Fibroblast of skin of right biceps (primary cell): ENCODE measurements around the gene GLB1L3.
"Not testable (repeated sequence)": the region's sequence is repeated elsewhere in the genome, so short reads cannot be mapped to it uniquely, and the experiment has no call there.

Experiments used
- DNase-seq: peaks from one replicate; pipeline ENCODE4 v3.0.0-alpha.2; 2013

The GLB1L3 gene

DNA sequence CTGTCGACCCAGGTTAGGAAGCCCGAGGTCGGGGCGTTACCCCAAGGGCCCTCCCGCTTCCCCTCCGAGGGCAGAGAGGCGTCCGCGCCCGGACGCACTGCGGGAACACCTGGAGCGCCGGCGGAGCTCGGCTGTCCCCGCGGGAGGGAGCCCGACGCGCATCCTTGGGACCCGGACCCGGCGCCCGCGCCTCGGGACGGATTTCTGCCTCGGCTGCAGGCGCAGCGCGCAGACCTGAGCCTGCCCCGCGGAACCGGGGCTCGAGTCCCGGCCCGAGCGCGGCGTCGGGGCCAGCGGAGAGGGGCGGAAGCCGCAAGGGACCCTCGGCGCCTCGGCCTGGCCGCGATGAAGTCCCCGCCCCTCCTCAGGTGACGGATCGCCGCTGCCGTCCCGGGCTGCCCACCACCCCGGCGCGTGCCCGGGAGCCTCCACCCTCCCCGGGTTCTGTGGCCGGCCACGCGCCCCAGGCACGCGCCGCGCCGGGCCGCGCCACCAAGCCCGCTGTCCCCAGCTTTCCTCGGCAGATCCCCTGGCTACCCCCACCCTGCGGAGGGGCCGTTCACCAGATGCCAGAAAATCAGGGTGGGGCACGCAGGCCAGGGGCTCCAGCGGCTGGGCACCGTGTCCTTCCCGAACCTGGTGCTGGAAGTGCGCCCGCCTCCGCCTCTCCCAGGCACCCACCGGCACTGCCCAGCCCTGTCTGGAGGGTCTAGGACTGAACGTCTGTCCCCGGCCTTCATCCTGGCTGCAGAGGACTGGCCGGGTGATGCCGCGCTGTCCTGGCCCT is 410 bp downstream of the GLB1L3 start:
- DNase-seq: no peak

DNA sequence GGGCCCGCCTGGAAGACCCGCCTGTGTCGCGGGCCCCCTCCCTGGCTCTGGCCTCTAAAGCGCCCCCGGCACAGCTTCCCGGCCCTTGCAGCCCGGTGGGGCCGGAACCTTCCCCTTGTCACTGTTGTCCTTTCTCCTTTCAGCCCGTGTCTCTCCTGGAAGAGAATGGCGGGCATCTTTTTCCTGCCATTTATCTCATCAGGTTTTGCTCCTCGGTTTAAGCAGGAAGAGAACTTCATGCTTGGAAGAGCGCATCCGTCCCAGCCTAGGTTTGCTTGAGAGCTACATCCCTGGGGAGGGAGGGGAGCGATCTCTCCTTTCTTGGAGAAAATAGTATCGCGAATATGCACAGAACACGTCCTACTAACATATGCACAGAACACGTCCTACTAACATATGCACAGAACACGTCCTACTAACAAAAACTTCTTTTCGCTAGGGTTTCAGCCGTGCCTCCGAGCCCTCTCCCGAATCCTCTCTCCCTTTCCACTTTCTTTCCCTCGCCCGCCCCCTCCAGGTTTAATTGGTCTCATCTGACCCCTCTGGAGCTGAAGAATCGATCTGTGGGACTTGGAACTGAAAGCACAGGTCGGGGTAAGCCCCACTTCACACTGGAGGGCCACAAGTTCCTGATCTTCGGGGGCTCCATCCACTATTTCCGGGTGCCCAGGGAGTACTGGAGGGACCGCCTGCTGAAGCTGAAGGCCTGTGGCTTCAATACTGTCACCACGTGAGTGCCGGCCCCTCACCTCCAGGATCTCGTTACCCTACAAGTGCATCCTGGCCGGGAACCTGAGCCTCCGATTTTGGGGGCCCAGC is 1.2 kb downstream of the GLB1L3 start:
- DNase-seq: no peak

DNA sequence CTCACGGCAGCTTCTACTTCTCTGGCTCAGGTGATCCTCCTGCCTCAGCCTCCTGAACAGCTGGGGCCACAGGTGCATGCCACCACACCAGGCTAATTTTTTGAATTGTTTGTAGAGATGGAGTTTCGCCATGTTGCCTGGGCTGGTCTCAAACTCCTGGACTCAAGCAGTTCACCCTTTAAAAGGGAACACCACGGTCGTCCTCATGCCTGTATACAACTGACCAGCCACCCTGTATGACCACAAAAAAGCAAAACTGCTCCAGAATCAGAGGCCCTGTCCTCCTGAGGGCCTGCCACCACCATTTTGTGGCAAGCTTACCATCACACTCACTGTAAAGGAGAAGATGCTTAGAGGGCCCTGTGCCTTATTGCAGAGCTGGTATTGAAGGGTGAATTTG is 2.2 kb downstream of the GLB1L3 start:
- no peak for DNase-seq

DNA sequence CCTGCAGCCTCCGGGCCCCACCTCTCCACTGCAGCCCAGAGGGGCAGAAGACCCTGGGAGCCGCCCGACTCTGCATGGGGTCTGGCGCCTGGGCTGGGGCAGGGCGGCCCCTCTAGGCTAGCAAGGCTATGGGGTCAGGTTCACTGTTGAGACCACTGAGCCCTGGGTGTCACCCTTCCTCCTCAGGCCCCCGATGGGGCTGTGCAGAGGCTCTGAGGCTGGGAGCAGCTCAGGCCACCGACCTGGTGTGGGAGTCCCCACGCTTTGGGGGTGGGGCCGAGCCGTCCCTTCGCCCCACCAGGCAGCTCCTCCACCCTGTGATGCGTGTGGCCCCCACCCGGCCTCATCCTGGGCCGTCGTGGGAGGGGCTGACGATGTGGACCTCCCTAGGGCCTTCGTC is 5.5 kb downstream of the GLB1L3 start:
- DNase-seq: not testable (repeated sequence)

DNA sequence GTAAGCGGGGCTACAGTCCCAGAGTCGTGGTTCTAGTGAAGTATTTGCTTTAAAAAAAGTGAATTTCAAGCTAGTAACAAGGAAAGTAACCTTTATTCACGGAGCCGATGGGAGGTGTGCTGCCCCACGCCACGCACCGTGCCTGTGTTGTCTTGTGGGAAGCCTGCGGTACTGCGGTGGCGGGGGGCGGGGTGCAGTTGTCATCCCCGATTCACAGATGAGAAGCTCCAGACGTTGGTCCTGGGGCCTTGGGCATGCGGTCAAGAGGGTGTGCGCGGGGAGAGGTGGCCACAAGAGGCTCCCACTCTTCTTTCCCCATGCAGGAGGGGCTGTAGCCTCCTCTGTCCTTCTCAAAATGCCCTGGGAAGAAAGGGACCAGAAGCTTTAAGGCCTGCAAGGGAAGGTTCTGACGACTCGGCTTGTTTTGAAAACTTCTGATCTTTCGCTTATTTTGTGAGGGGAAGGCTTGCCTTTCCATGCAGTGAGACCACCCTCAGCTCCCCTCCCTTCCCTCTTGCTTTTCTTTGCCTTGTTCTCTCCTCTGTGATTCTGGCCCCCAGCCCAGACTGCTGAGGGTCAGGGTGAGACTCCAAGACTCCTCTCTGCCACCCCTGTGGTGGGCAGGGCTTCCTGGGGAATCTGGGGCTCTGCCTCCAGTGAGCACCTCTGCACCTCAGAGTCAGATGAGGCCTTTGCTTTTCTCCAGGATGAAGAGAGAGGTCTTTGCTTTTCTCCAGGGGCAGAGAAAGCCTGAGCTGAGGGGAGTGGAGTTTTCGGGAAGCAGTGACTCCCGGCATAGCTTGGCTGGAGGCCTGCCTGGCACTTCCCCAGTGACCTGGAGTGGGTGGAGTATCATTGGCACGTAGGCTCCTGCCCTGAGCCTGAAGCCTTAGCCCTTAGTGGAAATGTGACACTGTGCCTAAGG is 6.2 kb downstream of the GLB1L3 start:
- DNase-seq: no peak

DNA sequence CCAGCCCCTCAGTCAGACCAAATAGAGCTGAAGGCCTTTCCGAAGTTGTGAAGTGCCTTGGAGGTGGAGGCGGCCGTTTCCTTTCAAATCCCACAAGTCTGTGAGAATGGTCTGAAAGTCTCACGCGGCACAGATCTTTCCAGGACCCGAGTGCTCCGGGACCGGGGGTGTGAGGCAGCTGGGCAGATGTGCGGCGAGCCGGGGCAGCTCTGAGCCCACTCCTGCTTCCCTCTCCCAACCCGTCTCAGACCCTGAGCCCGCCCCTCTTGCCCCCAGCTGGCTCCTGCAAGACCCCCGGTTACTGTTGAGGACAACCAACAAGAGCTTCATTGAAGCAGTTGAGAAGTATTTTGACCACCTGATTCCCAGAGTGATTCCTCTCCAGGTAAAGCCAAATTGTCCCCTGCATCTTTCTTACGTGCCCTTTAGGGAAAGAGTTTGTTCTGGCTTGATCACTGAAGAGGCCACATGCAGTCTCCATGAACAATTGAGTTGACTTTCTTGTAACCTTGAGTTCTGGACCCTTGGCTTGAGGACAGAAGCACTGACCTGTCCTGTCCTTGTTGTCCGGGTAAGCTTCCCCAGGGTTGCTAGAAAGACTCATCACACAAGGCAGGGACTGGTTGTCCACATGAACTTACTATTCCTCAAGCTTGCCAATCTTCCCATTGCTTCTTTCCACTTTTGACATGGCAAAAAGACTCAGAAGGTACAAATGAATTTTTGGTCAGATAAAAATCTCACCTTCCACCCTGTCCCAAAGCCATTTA is 7.5 kb downstream of the GLB1L3 start:
- DNase-seq: no peak

DNA sequence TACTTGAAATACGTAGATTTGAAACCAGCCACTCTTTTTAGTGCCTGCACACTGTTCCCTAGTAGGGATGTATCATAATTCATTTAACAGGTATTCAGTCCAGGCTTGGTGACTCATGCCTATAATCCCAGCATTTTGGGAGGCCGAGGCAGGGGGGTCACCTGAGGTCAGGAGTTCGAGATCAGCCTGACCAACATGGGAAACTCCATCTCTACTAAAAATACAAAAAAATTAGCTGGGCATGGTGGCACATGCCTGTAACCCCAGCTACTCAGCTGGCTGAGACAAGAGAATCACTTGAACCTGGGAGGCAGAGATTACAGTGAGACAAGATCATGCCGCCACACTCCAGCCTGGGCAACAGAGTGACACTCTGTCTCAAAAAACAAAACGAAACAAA is 8.2 kb downstream of the GLB1L3 start:
- not testable (repeated sequence) for DNase-seq

DNA sequence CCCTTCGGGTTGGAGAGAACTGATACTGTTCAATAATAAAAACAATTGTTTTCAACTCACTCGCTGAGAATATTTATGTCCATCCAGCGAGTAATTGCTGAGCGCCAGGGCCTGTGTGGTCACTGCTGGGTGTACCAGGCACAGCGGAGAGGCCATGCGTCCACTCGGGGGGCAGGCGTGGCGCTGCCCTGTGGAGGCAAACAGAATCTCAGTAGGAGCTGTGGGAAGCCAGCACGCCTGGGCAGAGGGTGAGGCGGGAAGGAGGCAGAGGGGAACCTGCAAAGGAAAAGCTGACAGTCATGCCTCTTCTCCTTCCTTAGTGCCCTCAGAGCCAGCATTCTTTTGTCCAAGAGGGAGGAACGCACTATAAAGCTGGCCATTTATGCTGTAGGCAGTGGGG is 11.4 kb downstream of the GLB1L3 start:
- no peak for DNase-seq

DNA sequence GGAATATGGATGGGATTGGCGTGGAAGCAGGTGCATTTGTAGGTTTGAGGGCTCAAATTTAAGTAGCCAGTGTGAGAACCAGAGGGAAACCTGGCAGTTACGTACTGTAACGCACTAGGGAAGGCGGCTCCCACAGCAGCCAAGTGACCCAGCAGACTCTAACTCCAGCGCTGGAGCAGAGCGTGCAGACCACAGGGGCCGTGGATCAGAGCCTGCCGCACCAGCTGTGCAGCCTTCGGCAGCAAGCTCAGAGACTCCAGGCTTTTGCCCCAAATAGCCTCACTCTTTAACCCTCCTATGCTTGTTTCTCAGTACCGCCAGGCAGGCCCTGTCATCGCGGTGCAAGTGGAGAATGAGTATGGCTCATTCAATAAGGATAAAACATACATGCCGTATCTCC is 12.3 kb downstream of the GLB1L3 start:
- no peak for DNase-seq

DNA sequence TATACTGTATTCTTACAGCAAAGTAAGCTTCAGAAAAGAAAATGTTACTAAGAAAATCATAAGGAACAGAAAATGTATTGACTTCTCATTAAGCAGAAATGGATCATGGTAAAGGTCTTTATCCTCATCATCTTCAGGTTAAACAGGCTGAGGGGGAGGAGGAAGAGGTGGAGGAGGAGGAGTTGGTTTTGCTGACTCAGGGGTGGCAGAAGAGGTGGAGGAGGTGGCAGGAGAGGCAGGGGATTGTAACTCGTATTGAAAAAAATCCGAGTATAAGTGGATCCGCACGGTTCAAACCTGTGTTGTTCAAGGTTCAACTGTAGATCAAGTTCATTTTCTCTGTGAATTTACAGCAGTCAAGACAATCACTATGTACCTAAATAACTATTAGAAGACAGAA is 13.0 kb downstream of the GLB1L3 start:
- no peak for DNase-seq

DNA sequence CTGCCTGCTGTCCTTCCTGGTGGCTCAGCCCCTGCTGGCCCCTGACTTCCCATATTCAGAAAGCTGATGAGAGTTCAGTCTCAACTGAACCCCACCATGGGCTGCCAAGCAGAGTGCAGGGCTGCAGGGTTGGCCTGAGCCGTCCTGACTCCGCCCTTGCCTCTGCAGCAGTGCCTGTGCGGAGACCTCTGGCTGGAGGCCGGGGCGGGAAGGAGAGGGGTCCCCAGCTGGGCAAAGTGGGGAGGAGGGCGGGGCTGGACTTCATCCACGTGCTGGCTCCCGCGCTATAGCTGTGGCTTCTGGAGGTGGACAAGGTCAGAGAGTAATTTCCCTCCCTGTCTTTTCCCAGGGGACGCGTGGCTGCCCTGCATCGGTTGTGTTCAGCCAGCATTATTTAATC is 13.6 kb downstream of the GLB1L3 start:
- DNase-seq: no peak

DNA sequence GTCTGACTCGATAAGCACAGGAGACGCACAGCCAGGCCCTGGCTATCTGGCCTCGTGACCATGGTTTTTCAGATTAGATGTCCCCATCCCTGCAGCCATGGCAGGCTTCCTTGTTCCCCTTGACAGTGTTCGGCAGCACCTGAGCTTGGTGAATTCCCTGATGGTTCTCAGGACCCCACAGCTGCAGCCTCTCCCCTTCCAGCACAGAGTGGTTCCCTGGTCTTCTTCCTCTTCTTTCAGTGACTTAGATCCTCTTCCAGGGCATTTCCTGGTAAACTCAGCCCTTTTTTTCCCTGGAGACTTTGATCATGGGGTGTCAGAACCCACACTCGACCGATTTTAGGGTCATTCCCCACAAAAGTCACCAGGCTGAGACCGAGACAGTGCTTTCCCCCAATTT is 14.5 kb downstream of the GLB1L3 start:
- no peak for DNase-seq

DNA sequence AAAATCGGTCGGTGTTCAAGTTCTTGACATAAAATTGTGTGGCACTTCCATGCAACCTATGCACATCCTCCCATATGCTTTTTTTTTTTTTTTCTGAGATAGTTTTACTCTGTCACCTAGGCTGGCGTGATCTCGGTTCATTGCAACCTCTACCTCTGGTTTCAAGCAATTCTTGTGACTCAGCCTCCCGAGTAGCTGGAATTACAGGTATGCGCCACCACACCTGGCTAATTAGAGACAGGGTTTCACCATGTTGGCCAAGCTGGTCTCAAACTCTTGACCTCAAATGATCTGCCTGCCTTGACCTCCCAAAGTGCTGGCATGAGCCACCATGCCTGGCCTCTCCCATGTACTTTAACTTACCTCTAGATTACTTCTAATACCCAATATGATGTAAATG is 15.0 kb downstream of the GLB1L3 start:
- DNase-seq: no peak

DNA sequence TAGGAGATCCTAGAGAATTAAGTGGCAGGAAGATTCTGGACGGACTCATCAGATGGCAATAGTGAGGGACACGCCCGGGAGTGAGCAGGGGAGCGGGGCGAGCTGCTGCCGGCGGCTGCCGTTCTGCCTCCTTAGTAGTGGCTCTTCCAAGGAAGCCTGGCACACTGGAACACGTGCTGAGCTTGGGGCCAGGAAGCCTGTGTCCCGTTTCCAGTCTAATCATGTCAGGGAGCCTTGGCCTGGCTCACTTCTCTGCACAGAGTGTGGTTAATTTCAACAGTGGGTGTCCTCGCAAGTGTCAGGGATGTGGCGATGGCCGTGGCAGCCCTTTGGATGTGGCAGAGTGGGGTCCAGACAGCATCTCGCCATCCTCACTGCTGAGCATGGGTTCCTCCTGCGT is 16.5 kb downstream of the GLB1L3 start:
- DNase-seq: no peak

DNA sequence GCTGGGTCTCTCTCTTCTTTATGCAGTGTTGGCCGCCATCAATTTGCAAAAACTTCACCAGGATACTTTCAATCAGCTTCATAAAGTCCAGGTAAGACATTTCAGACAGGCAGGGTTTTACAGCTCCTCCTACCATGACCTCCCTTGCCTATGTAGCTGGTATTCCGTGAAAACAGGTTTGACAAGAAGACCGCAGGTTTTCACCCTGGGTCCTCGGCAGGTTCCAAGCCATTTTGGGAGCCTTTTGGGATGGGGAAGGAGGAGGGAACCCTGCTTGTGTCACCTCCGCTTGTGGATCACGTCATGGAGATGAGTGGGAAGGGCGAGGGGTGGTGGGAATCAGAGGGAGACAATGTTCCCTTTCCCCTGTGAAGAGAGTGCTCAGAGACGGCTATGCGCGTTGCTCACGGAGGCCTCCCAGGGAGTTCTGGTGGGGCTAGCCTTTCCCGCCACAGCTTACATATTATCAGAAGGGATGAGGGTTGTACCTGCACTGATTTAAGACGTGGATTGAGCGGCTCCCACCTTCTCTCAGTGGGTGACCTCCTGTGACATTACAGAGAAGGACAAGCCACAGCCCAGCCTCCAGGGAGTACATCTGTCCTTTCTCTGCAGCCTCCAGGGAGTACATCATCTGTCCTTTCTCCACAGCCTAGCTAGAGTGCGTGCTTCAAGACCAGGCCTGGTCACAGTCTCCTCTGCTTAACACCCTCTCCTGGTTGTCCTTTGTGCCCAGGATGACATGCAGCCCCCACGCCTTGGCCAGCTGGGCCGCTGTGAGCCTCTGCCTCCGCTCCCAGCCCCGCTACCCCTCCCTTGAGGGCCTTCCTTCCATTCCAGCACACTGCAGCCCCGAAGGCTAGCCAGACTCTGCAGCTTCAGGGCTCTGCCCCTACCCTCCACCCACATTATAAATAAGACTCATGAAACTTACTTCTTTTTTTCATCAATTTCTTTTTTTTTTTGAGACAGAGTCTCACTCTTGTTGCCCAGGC is 17.2 kb downstream of the GLB1L3 start:
- no peak for DNase-seq

DNA sequence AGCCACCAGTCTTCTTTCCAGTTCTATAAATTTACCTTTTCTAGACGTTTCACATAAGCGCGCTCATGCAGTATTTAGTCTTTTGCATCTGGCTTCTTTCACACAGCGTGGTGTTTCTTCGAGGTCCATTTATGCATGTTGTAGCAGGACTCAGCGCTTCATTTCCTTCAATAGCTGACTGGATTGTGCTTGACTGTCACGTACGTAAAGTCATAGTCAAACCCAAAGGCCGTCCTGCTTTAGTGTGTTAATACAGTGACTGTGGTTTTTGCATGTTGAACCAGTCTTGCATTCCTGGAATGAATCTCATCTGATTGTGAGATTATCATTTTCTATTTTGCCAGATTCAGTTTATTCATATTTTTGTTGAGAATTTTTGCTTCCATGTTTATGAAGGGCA is 18.5 kb downstream of the GLB1L3 start:
- no peak for DNase-seq

DNA sequence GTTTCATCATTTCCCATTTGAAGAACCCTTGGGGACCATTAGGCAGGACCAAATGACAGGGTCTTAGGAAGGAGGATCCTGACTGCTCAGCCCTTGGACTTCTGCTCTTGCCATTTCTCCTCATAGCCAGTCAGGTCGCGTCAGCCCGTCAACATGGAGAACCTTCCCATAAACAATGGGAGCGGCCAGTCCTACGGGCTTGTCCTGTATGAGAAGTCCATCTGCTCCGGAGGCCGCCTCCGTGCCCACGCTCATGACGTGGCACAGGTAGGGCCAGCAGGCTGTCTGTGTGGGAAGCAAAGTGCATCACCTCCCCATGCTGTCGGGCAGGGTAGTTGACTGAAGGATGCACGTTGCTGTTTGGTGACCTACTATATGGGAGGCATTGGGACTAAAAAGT is 36.0 kb downstream of the GLB1L3 start:
- DNase-seq: no peak

DNA sequence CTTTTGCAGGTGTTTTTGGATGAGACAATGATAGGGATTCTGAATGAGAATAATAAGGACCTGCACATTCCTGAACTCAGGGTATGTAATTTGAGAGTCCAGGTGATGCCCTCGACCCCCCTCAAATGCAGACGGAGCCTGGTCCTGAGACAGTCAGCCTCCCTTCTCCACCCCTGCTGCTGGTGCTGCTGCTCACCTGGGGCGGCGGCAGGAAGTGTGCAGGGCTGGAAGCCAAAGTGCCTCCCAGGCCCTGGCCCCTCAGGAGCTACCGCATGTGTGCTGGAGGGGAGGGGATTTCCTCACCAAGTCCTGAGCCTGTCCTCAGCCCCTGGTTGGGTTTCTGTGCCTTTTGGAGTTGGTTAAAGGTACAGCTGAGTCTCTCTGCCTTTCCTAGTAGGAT is 36.6 kb downstream of the GLB1L3 start:
- no peak for DNase-seq

DNA sequence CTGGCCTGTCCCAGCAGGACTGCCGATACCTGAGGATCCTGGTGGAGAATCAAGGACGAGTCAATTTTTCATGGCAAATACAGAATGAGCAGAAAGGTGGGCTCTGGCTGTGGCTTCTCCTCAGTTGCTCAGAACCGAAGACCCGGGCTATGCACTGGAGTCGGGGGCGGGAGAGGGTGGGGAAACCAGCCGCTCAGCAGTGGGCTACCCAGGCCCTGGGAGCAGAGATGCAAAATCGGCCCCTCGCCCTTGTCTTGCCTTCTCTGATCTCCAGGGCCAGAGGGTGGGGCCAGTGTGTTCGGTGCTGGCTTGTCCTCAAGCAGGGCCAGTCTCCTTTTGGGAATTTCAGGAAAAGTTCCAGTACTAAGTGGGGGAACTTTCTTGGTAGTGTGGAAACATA is 37.2 kb downstream of the GLB1L3 start:
- DNase-seq: no peak

DNA sequence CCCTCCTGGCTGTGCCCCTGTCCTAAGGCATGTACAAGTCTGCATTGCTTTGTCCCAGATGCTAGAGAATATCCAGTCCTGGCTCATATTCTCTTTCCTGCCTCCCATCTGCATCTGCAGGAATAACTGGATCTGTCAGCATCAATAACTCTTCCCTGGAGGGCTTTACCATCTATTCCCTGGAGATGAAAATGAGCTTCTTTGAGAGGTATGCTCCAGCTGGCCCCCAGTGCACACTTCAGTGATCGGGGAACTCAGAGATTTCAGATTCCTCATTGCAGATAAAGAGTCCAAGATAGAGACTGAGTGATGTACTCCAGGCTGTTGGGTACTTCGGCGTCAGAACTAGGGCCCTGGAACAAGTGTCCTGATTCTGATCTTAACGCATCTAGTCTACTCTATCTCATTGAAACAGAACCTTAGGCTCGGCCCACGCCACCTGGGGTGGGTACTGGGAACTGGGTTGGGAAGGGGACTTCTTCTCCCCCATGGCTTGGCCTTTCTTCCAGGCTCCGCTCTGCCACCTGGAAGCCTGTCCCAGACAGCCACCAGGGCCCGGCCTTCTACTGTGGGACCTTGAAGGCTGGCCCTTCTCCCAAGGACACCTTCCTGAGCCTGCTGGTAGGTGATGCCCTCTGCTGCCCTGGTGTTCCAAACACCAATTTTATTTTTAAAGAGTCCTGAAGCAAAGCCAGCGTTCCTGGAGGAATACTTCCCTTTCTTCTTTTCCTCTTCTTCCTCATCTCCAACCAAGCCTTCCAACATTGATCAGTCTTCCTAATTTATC is 37.8 kb downstream of the GLB1L3 start:
- no peak for DNase-seq
